GM12892 (cell line): ENCODE measurements around the gene GSTM4.

Source experiments
- POLR2A ChIP-seq: IDR thresholded peaks from 2 replicates; pipeline ENCODE4 v1.6.1; 2011; ENCODE audit warnings: low read depth, low read length, control low read depth
- POLR2AphosphoS5 ChIP-seq: IDR thresholded peaks from 2 replicates; pipeline ENCODE4 v1.6.1; 2011; ENCODE audit warnings: low read depth, low read length, control low read depth

DNA sequence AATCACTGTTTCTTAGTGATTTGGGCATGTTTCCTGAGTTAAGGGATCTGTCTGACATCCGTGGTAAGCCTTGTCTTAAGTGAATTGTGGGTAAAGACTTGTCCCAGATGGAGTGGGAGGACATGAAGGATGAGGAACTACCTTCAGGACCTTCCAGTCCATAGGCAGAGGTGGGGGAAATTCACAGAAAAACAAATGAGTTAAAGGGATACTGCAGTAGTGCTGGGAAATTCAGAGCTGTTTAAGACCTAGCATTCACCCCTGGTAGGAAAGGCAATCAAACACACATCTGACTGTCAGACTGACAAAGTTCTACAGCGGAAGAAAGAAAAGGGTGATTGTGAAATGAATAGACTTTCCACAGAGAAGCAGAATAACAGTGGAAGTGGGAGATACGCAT is 39.5 kb upstream of the GSTM4 start:
- TF ChIP-seq POLR2A (no peak), POLR2AphosphoS5 (no peak)
